GM12873 (cell line): ENCODE data around the gene HID1.

ENCODE experiments used
- CTCF ChIP-seq: IDR thresholded peaks from 2 replicates; pipeline ENCODE4 v1.5.1; 2012; ENCODE audit warnings: low read depth, mild to moderate bottlenecking, moderate library complexity, low read length, control low read depth; ENCODE audit not compliant: insufficient read depth; ENCODE audit errors: missing control alignments

The HID1 gene

DNA sequence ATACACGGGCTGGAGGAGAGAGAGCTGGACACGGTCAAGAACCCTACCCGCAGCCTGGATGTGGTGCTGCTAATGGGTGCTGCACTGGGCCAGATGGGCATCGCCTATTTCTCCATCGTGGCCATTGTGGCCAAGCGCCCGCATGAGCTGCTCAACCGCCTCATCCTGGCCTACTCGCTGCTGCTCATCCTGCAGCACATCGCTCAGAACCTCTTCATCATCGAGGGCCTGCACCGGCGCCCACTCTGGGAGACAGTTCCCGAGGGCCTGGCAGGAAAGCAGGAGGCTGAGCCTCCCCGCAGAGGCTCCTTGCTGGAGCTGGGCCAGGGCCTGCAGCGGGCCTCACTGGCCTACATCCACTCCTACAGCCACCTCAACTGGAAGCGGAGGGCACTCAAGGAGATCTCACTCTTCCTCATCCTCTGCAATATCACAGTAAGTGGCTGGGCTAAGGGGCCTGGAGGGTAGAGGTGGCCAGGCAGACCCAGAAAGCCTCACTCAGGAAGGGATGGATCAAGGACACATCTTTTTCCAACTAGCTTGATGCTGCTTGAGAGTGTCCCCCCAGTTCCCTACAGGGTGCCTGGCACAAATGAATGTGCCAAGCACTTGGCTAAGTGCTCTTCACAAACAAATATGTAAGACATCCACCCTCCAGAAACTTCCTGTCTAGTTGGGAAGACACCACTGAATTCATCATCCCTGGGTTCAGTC lies 25.4 kb downstream of the HID1 start:
- TF ChIP-seq CTCF: no peak

DNA sequence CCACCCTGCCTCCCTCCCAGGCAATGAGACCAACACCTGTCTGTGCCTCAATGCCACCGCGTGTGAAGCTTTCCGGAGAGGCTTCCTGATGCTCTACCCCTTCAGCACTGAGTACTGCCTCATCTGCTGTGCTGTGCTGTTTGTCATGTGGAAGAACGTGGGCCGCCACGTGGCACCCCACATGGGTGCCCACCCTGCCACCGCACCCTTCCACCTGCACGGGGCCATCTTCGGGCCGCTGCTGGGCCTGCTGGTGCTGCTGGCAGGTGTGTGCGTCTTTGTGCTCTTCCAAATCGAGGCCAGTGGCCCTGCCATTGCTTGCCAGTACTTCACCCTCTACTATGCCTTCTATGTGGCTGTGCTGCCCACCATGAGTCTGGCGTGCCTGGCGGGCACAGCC lies 25.9 kb downstream of the HID1 start:
- no peak for TF ChIP-seq CTCF

DNA sequence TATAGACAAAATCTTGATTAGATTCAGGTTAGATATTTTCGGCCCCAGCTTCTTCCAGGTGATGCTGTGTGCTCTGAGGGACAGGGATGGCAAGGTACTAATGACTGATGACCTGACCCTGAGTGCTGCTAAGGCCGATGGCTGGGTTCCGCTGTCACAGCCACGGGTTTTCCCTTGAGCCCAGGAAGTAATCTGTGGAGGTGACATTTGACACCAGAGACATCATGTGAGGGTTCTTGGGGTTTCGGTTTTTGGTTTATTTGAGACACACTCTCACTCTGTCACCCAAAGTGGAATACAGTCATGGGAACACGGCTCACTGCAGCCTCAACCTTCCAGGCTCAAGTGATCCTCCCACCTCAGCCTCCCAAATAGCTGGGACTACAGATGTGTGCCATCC lies 27.0 kb downstream of the HID1 start:
- TF ChIP-seq CTCF: no peak

- no peak for TF ChIP-seq CTCF
Measured at GRCh38 chr17:74943808-74944522, 28.6 kb downstream of the HID1 start.

- TF ChIP-seq CTCF: no peak
Measured at GRCh38 chr17:74941128-74941725, 31.3 kb downstream of the HID1 start.

- TF ChIP-seq CTCF: no peak
Measured at GRCh38 chr17:74939534-74939933, 33.0 kb downstream of the HID1 start.

- no peak for TF ChIP-seq CTCF
Measured at GRCh38 chr17:74938194-74938950, 34.2 kb downstream of the HID1 start.
